Neural cell (in vitro differentiated cells): ENCODE data around the gene ITGA8. TPM values are rescaled to one million over a fixed set of nuclear protein-coding genes. Genes with fewer than 3 reads are reported as not detected.

Experiments used
- H2AFZ ChIP-seq: fragments of 200-600, 300-800 bp; sonication (generic), shearing (Covaris generic); 2 replicates; pipeline ENCODE4 v1.6.0; 2014; ENCODE audit warnings: low read depth, mild to moderate bottlenecking, antibody characterized with exemption, low read length, moderate library complexity
- H3F3A ChIP-seq: fragments of 200-600 bp; shearing (Covaris generic); 2 replicates; pipeline ENCODE4 v1.6.1; 2016; ENCODE audit warnings: mild to moderate bottlenecking, moderate library complexity, mixed read lengths, antibody characterized with exemption, low read length; ENCODE audit not compliant: insufficient read depth, poor library complexity, severe bottlenecking
- H3K27ac ChIP-seq: fragments of 200-600, 300-800 bp; sonication (generic), shearing (Covaris generic); 2 replicates; pipeline ENCODE4 v1.5.1; 2014; ENCODE audit warnings: mild to moderate bottlenecking, low read length, moderate library complexity
- H3K27me3 ChIP-seq: fragments of 300-800, 200-600 bp; sonication (generic), shearing (Covaris generic); 2 replicates; pipeline ENCODE4 v1.6.0; 2014; ENCODE audit warnings: mild to moderate bottlenecking, low read depth, low read length, moderate library complexity; ENCODE audit not compliant: insufficient read depth
- H3K36me3 ChIP-seq: fragments of 300-800, 200-600 bp; sonication (generic), shearing (Covaris generic); 2 replicates; pipeline ENCODE4 v1.5.1; 2014; ENCODE audit warnings: mild to moderate bottlenecking, antibody characterized with exemption, low read length, moderate library complexity; ENCODE audit not compliant: insufficient read depth
- H3K4me2 ChIP-seq: fragments of 300-800, 200-600 bp; sonication (generic), shearing (Covaris generic); 2 replicates; pipeline ENCODE4 v1.6.0; 2014; ENCODE audit warnings: mild to moderate bottlenecking, low read length
- H3K4me3 ChIP-seq: fragments of 300-800, 200-600 bp; sonication (generic), shearing (Covaris generic); 2 replicates; pipeline ENCODE4 v1.5.1; 2014; ENCODE audit warnings: mild to moderate bottlenecking, low read length, moderate library complexity
- H3K79me2 ChIP-seq: fragments of 200-600 bp; shearing (Covaris generic); replicated peaks from 2 replicates; pipeline ENCODE4 v1.6.0; 2014; ENCODE audit warnings: mild to moderate bottlenecking, low read length, moderate library complexity; ENCODE audit not compliant: insufficient read depth
- H3K9ac ChIP-seq: fragments of 300-800, 200-600 bp; sonication (generic), shearing (Covaris generic); 2 replicates; pipeline ENCODE4 v1.6.1; 2016; ENCODE audit warnings: mild to moderate bottlenecking, low read length, mixed read lengths
- H3K9me2 ChIP-seq: fragments of 200-600 bp; shearing (Covaris generic); 2 replicates; pipeline ENCODE4 v1.6.1; 2016; ENCODE audit warnings: mild to moderate bottlenecking, low read length, mixed read lengths; ENCODE audit not compliant: insufficient read depth
- H3K9me3 ChIP-seq: fragments of 200-600, 300-800 bp; sonication (generic), shearing (Covaris generic); 2 replicates; pipeline ENCODE4 v1.6.1; 2016; ENCODE audit warnings: mild to moderate bottlenecking, mixed run types, low read length, moderate library complexity, mixed read lengths
- H4K20me1 ChIP-seq: fragments of 200-600 bp; shearing (Covaris generic); 2 replicates; pipeline ENCODE4 v1.6.1; 2016; ENCODE audit warnings: mild to moderate bottlenecking, mixed run types; ENCODE audit not compliant: insufficient read depth
- EP300 ChIP-seq: fragments of 450-650 bp; conservative IDR thresholded peaks from 2 replicates; pipeline ENCODE4 v1.6.1; 2014; ENCODE audit warnings: antibody characterized with exemption, mild to moderate bottlenecking, moderate library complexity; ENCODE audit not compliant: poor library complexity, severe bottlenecking
- EZH2 ChIP-seq: fragments of 200-600, 300-800 bp; shearing (Covaris generic), sonication (generic); IDR thresholded peaks from 2 replicates; pipeline ENCODE4 v1.6.1; 2014; ENCODE audit warnings: antibody characterized with exemption, low read length, borderline replicate concordance, mild to moderate bottlenecking; ENCODE audit not compliant: insufficient read depth, poor library complexity, severe bottlenecking
- MXI1 ChIP-seq: fragments of 450-650 bp; conservative IDR thresholded peaks from 2 replicates; pipeline ENCODE4 v1.6.1; 2014; ENCODE audit warnings: antibody characterized with exemption, mild to moderate bottlenecking; ENCODE audit not compliant: poor library complexity, severe bottlenecking
- POLR2AphosphoS5 ChIP-seq: IDR thresholded peaks from 2 replicates; pipeline ENCODE4 v1.6.1; 2012
- RAD21 ChIP-seq: fragments of 450-650 bp; conservative IDR thresholded peaks from 2 replicates; pipeline ENCODE4 v1.6.1; 2014; ENCODE audit warnings: antibody characterized with exemption, mild to moderate bottlenecking, moderate library complexity
- SMC3 ChIP-seq: fragments of 450-650 bp; conservative IDR thresholded peaks from 2 replicates; pipeline ENCODE4 v1.6.1; 2014; ENCODE audit warnings: antibody characterized with exemption, mild to moderate bottlenecking, moderate library complexity; ENCODE audit not compliant: poor library complexity
- TAF1 ChIP-seq: IDR thresholded peaks from 2 replicates; pipeline ENCODE4 v1.6.1; 2012; ENCODE audit warnings: low read depth
- polyA plus RNA-seq: library from polyadenylated mRNA; depleted of rRNA; stranded (reverse); fragments of >200 nt; gene quantifications from 2 replicates; pipeline ENCODE4 v1.2.3, GENCODE V29; 2014
- TF ChIP-seq, protein P1 (sequence below): IDR thresholded peaks from 2 replicates; pipeline ENCODE4 v1.6.1; 2012; ENCODE audit warnings: borderline replicate concordance
- TF ChIP-seq, protein P2 (sequence below): fragments of 450-650 bp; IDR thresholded peaks from 2 replicates; pipeline ENCODE4 v1.5.1; 2014; ENCODE audit warnings: antibody characterized with exemption, mild to moderate bottlenecking, moderate library complexity; ENCODE audit not compliant: poor library complexity, severe bottlenecking

The ITGA8 gene
- polyA plus RNA-seq, 1 donor from 2014 or later = 0.11 TPM

DNA sequence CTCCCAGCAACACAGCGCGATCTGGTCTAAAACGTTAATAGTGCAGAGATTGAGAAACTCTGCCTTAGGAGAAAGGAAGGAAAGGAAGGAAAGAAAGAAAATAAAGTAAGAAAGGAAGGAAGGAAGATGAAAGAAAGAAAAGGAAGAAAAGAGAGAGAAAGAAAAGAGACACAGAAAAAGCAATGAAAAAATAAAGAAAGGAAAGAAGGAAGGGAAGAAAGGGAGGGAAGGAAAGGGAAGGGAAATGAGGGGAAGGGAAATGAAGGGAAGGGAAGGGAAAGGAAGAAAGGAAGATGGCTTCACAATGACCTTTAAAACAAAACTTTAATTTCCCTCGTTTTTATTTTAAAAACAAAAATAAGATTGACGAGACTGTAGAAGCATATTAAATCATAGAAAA is 173.1 kb downstream of the ITGA8 start:
- H3K9ac ChIP-seq = no peak overlapping the region
- H3K9me2 ChIP-seq = no peaks in the 10 kb centered on the region
- no peaks in the 10 kb centered on the region for H4K20me1 ChIP-seq
- no peaks in the 10 kb centered on the region for H3F3A ChIP-seq
- H3K27me3 ChIP-seq = no peaks in the 10 kb centered on the region
- no peak for TF ChIP-seq MXI1
- TF ChIP-seq POLR2AphosphoS5 = no peak
- TF ChIP-seq, protein P1, sequence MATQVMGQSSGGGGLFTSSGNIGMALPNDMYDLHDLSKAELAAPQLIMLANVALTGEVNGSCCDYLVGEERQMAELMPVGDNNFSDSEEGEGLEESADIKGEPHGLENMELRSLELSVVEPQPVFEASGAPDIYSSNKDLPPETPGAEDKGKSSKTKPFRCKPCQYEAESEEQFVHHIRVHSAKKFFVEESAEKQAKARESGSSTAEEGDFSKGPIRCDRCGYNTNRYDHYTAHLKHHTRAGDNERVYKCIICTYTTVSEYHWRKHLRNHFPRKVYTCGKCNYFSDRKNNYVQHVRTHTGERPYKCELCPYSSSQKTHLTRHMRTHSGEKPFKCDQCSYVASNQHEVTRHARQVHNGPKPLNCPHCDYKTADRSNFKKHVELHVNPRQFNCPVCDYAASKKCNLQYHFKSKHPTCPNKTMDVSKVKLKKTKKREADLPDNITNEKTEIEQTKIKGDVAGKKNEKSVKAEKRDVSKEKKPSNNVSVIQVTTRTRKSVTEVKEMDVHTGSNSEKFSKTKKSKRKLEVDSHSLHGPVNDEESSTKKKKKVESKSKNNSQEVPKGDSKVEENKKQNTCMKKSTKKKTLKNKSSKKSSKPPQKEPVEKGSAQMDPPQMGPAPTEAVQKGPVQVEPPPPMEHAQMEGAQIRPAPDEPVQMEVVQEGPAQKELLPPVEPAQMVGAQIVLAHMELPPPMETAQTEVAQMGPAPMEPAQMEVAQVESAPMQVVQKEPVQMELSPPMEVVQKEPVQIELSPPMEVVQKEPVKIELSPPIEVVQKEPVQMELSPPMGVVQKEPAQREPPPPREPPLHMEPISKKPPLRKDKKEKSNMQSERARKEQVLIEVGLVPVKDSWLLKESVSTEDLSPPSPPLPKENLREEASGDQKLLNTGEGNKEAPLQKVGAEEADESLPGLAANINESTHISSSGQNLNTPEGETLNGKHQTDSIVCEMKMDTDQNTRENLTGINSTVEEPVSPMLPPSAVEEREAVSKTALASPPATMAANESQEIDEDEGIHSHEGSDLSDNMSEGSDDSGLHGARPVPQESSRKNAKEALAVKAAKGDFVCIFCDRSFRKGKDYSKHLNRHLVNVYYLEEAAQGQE = no peak
- TF ChIP-seq TAF1 = no peak
- TF ChIP-seq RAD21 = no peak
- no peak for TF ChIP-seq SMC3
- TF ChIP-seq EP300 = no peak
- TF ChIP-seq, protein P2, sequence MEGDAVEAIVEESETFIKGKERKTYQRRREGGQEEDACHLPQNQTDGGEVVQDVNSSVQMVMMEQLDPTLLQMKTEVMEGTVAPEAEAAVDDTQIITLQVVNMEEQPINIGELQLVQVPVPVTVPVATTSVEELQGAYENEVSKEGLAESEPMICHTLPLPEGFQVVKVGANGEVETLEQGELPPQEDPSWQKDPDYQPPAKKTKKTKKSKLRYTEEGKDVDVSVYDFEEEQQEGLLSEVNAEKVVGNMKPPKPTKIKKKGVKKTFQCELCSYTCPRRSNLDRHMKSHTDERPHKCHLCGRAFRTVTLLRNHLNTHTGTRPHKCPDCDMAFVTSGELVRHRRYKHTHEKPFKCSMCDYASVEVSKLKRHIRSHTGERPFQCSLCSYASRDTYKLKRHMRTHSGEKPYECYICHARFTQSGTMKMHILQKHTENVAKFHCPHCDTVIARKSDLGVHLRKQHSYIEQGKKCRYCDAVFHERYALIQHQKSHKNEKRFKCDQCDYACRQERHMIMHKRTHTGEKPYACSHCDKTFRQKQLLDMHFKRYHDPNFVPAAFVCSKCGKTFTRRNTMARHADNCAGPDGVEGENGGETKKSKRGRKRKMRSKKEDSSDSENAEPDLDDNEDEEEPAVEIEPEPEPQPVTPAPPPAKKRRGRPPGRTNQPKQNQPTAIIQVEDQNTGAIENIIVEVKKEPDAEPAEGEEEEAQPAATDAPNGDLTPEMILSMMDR = no peak
- no peak for TF ChIP-seq EZH2
- no peaks in the 10 kb centered on the region for H3K36me3 ChIP-seq
- no peak overlapping the region for H3K4me2 ChIP-seq
- H3K27ac ChIP-seq = no peak overlapping the region
- no peaks in the 10 kb centered on the region for H3K79me2 ChIP-seq
- H3K9me3 ChIP-seq = no peaks in the 10 kb centered on the region
- H3K4me3 ChIP-seq = no peak overlapping the region
- no peak overlapping the region for H2AFZ ChIP-seq

DNA sequence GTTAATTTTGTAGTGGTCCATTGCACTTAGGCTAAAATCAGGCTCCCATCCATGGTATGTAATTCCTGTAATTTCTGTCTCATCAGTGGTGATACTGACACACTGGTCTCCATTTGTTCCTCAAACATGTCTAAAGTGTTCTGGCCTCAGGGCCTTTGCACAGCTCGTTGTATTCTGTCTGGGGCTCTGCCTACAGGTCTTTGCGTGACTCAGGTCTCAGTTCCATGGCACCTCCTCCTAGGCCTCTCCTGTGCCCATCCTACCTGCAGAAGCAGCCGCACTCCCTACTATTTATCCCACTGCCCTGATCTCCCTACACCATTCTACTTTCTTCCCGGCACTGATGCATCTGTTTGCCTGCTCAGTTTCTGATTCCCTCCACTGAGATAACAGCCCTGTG is 173.8 kb downstream of the ITGA8 start:
- no peak overlapping the region for H3K27ac ChIP-seq
- H3K36me3 ChIP-seq = no peaks in the 10 kb centered on the region
- H3K4me2 ChIP-seq = no peak overlapping the region
- H4K20me1 ChIP-seq = no peaks in the 10 kb centered on the region
- no peaks in the 10 kb centered on the region for H3F3A ChIP-seq
- H2AFZ ChIP-seq = no peak overlapping the region
- no peak for TF ChIP-seq EP300
- TF ChIP-seq SMC3 = no peak
- no peak for TF ChIP-seq EZH2
- no peak for TF ChIP-seq POLR2AphosphoS5
- TF ChIP-seq, protein P1 = no peak
- TF ChIP-seq, protein P2 = no peak
- TF ChIP-seq MXI1 = no peak
- TF ChIP-seq TAF1 = no peak
- no peak for TF ChIP-seq RAD21
- H3K4me3 ChIP-seq = no peak overlapping the region
- H3K9ac ChIP-seq = no peak overlapping the region
- H3K9me2 ChIP-seq = no peaks in the 10 kb centered on the region
- no peaks in the 10 kb centered on the region for H3K27me3 ChIP-seq
- no peaks in the 10 kb centered on the region for H3K79me2 ChIP-seq
- H3K9me3 ChIP-seq = no peaks in the 10 kb centered on the region
